Fibroblast of lung (primary cell): Measurements from ENCODE around the gene PRKAR1B.

Source experiments
- CTCF ChIP-seq, 2 donors: IDR thresholded peaks in 1 of 2; conservative IDR thresholded peaks in 1 of 2; 1 replicate in 1 of 2; 2 replicates in 1 of 2; pipeline ENCODE4 v1.5.1; 2011 to 2012; ENCODE audit warnings: low read length in 2 of 2, control low read depth in 1 of 2, inconsistent platforms in 1 of 2, low read depth in 1 of 2, mild to moderate bottlenecking in 1 of 2
- EZH2 ChIP-seq: IDR thresholded peaks from 2 replicates; pipeline ENCODE4 v1.5.1; 2012; ENCODE audit warnings: low read length, control low read depth, mild to moderate bottlenecking; ENCODE audit errors: missing control alignments

GRCh38 chr7:739983-740942 lies 13.2 kb upstream of the PRKAR1B start:
- TF ChIP-seq CTCF (conservative IDR thresholded peaks at IDR 0.05 in 1 of 2, IDR thresholded peaks at IDR 0.05 in 1 of 2; ENCODE audit: low read depth in 1 of 2, low read length in 2 of 2) (no peak), EZH2 (no peak)
